ENCODE data around the gene ERO1B.
"Not testable (repeated sequence)": the region's sequence is repeated elsewhere in the genome, so short reads cannot be mapped to it uniquely, and the experiment has no call there.

The ERO1B gene

GRCh38 chr1:236247286-236247685 lies 34.5 kb downstream of the ERO1B start:
- DNase-seq = no peak

- no peak for DNase-seq
Observed at GRCh38 chr1:236242568-236242967, 39.2 kb downstream of the ERO1B start.

- DNase-seq = no peak
Observed at GRCh38 chr1:236240675-236241074, 41.1 kb downstream of the ERO1B start.

GRCh38 chr1:236239092-236239585 lies 42.6 kb downstream of the ERO1B start:
- no peak for DNase-seq

- DNase-seq = no peak
Observed at GRCh38 chr1:236235116-236235515, 46.6 kb downstream of the ERO1B start.

- no peak for DNase-seq
Observed at GRCh38 chr1:236228411-236228810, 53.3 kb downstream of the ERO1B start.

- DNase-seq = no peak
Observed at GRCh38 chr1:236222632-236223031, 59.1 kb downstream of the ERO1B start.

- DNase-seq = no peak
Observed at GRCh38 chr1:236220473-236220872, 61.3 kb downstream of the ERO1B start.

GRCh38 chr1:236214761-236215160 lies 67.0 kb downstream of the ERO1B start:
- DNase-seq = no peak

GRCh38 chr1:236213534-236213933 lies 68.2 kb downstream of the ERO1B start:
- no peak for DNase-seq

- DNase-seq = no peak
Observed at GRCh38 chr1:236211815-236212214, 69.9 kb downstream of the ERO1B start.

- DNase-seq = no peak
Observed at GRCh38 chr1:236209713-236210112, 72.0 kb downstream of the ERO1B start.

- no peak for DNase-seq
Observed at GRCh38 chr1:236209185-236209584, 72.6 kb downstream of the ERO1B start.

GRCh38 chr1:236207569-236207968 lies 74.2 kb downstream of the ERO1B start:
- no peak for DNase-seq

- DNase-seq = no peak
Observed at GRCh38 chr1:236207121-236207520, 74.6 kb downstream of the ERO1B start.

GRCh38 chr1:236206548-236206947 lies 75.2 kb downstream of the ERO1B start:
- no peak for DNase-seq

- no peak for DNase-seq
Observed at GRCh38 chr1:236204656-236205055, 77.1 kb downstream of the ERO1B start.

GRCh38 chr1:236204039-236204438 lies 77.7 kb downstream of the ERO1B start:
- no peak for DNase-seq

GRCh38 chr1:236201786-236202185 lies 80.0 kb downstream of the ERO1B start:
- no peak for DNase-seq

GRCh38 chr1:236200925-236201324 lies 80.8 kb downstream of the ERO1B start:
- DNase-seq = no peak

- DNase-seq = no peak
Observed at GRCh38 chr1:236193184-236193583, 88.6 kb downstream of the ERO1B start.

- not testable (repeated sequence) for DNase-seq
Observed at GRCh38 chr1:236188084-236188483, 93.7 kb downstream of the ERO1B start.

- DNase-seq = not testable (repeated sequence)
Observed at GRCh38 chr1:236186471-236186870, 95.3 kb downstream of the ERO1B start.

GRCh38 chr1:236185687-236186086 lies 96.1 kb downstream of the ERO1B start:
- DNase-seq = no peak

GRCh38 chr1:236181059-236181458 lies 100.7 kb downstream of the ERO1B start:
- DNase-seq = no peak

- no peak for DNase-seq
Observed at GRCh38 chr1:236179634-236180033, 102.1 kb downstream of the ERO1B start.

Measured in activated CD8-positive, alpha-beta memory T cell treated with anti-CD3 and anti-CD28 coated beads, Interleukin-2, amount 50 U/mL, for 4 hours (primary cell).